ENCODE measurements around the gene POLR2C.

POLR2C gene

GRCh38 chr16:57504491-57504890 lies 42.0 kb downstream of the POLR2C start:
- DNase-seq: no peak

GRCh38 chr16:57505169-57505568 lies 42.7 kb downstream of the POLR2C start:
- no peak for DNase-seq

GRCh38 chr16:57507136-57508034 lies 44.9 kb downstream of the POLR2C start:
- no peak for DNase-seq

GRCh38 chr16:57508035-57508425 lies 45.6 kb downstream of the POLR2C start:
- DNase-seq: no peak

GRCh38 chr16:57509231-57509923 lies 46.9 kb downstream of the POLR2C start:
- DNase-seq: no peak

- no peak for DNase-seq
Measured at GRCh38 chr16:57510016-57510871, 47.8 kb downstream of the POLR2C start.

GRCh38 chr16:57512296-57513001 lies 50.0 kb downstream of the POLR2C start:
- no peak for DNase-seq

- no peak for DNase-seq
Measured at GRCh38 chr16:57513371-57514102, 51.1 kb downstream of the POLR2C start.

GRCh38 chr16:57514371-57514770 lies 51.9 kb downstream of the POLR2C start:
- DNase-seq: no peak

GRCh38 chr16:57514791-57515600 lies 52.5 kb downstream of the POLR2C start:
- no peak for DNase-seq

- no peak for DNase-seq
Measured at GRCh38 chr16:57516176-57516725, 53.8 kb downstream of the POLR2C start.

GRCh38 chr16:57516773-57517172 lies 54.3 kb downstream of the POLR2C start:
- DNase-seq: no peak

GRCh38 chr16:57517397-57518367 lies 55.2 kb downstream of the POLR2C start:
- DNase-seq: no peak

GRCh38 chr16:57518520-57518919 lies 56.0 kb downstream of the POLR2C start:
- no peak for DNase-seq

- no peak for DNase-seq
Measured at GRCh38 chr16:57518922-57519321, 56.4 kb downstream of the POLR2C start.

- DNase-seq: peak; percentile 77 to 79
Measured at GRCh38 chr16:57519796-57520360, 57.4 kb downstream of the POLR2C start.

Data from CD4-positive, alpha-beta T cell treated with Interleukin-4 for 1 hour (primary cell).